Measurements from ENCODE around the gene ANKRD42. TPM values are rescaled to one million over a fixed set of nuclear protein-coding genes. Genes with fewer than 3 reads are reported as not detected.

ANKRD42 gene
- total RNA-seq, 2 donors from 2014 or later, result 8.0 to 8.2 TPM

DNA sequence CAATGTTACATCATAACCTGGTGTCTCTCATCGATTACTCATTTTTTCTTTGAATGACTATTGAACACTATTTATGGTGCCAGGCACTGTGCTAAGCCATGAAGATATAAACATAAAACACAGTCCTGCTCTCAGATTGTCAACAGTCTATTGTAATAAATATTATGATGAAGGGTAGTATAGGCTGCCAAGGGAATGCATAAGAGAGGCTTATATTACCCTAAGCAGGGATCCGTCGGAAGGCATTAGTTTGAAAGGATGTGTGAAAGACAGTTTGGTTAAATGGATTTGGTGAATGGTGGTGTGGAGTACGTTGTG lies 99.9 kb downstream of the ANKRD42 start:
- no peak for DNase-seq
- Histone ChIP-seq H3K9me3 (no peaks in the 10 kb centered on the region), H3K9ac (ENCODE audit: low read depth in 2 of 2, low read length in 2 of 2) (no peak overlapping the region), H3K36me3 (no peaks in the 10 kb centered on the region), H3K27me3 (no peaks in the 10 kb centered on the region), H3K4me1 (no peaks in the 10 kb centered on the region), H3K27ac (no peak overlapping the region), H3K4me3 (no peak overlapping the region)
- no peak for TF ChIP-seq CTCF (IDR thresholded peaks at IDR 0.05)
- intact Hi-C loops (cut with DNase I), result loop anchor here (10.0 kb wide), 2 partner anchors 431 to 521 kb away; no protein-coding TSS in a partner anchor

- Histone ChIP-seq H3K9ac (ENCODE audit: low read depth in 2 of 2, low read length in 2 of 2) (no peak overlapping the region), H3K4me1 (no peaks in the 10 kb centered on the region), H3K9me3 (no peaks in the 10 kb centered on the region), H3K27me3 (no peaks in the 10 kb centered on the region), H3K27ac (no peak overlapping the region), H3K36me3 (no peaks in the 10 kb centered on the region), H3K4me3 (no peak overlapping the region)
- TF ChIP-seq CTCF (IDR thresholded peaks at IDR 0.05), result no peak
- intact Hi-C loops (cut with DNase I), result loop anchor here (10.0 kb wide), 2 partner anchors 431 to 521 kb away; no protein-coding TSS in a partner anchor
- DNase-seq, result no peak
These were observed 100.7 kb downstream of the ANKRD42 start for GRCh38 chr11:83294208-83294607.

Other genes starting within 250 kb of the ANKRD42 start
- gene RAB30, start 121.8 kb upstream of the ANKRD42 start, total RNA-seq, result 10 to 100 TPM in 1 of 2 donors, 1 to 10 TPM in 1; 6.3 to 16.9 TPM
- gene PCF11, start 36.6 kb upstream of the ANKRD42 start, total RNA-seq, result 10 to 100 TPM; 39.2 to 46.0 TPM
- 10 to 100 TPM; 26.1 to 27.3 TPM for gene CCDC90B, start 92.7 kb downstream of the ANKRD42 start, total RNA-seq

All from colonic mucosa (tissue), 4 donors.